NT2/D1 (cell line): Measurements from ENCODE around the gene SCARB2.

Experiments used
- SUZ12 ChIP-seq: IDR thresholded peaks from 2 replicates; pipeline ENCODE4 v1.6.1; 2011; ENCODE audit not compliant: insufficient read length, insufficient read depth; ENCODE audit errors: extremely low read depth
- YY1 ChIP-seq: IDR thresholded peaks from 2 replicates; pipeline ENCODE4 v1.6.1; 2011; ENCODE audit not compliant: insufficient read length, insufficient read depth
- ZNF274 ChIP-seq: IDR thresholded peaks from 2 replicates; pipeline ENCODE4 v1.6.1; 2011; ENCODE audit warnings: mild to moderate bottlenecking, low read depth, low read length

DNA sequence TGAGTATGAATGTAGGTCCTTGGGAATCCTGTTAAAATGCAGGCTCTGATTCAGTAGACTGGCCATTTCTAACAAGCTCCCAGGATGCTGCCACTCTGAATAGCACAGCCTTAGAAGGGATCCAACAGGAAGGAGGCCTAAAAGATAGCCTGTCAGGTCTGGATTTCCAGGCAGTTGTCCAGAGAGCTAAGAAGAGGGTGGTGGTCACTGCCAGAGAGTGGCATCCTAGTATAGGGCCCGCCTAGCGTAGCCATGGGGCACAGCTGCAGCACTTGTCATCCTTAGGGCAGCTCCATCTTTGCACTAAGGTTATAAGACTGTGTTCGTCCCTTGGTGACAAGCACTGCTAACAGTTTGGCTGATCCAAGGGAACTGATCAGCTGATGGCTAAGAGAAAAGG, 44.9 kb downstream of the SCARB2 start:
- TF ChIP-seq YY1, result no peak
- no peak for TF ChIP-seq SUZ12
- TF ChIP-seq ZNF274, result no peak
